HEK293T (cell line): Measurements from ENCODE around the gene CDK17.

Experiments used
- CTCF ChIA-PET: fragments of 350-600 bp; formaldehyde crosslinking; extraction: SDS; loops from one replicate; lab custom pipeline; 2021; ENCODE audit warnings: antibody characterized with exemption, inconsistent platforms; lab: Yijun Ruan, JAX
- POLR2A ChIA-PET: fragments of 350-600 bp; formaldehyde crosslinking; extraction: SDS; loops from one replicate; lab custom pipeline; 2020; ENCODE audit warnings: antibody characterized with exemption, inconsistent platforms; lab: Yijun Ruan, JAX
- DNase-seq: peaks from one replicate; pipeline ENCODE4 v3.0.0; 2012; ENCODE audit warnings: mixed read lengths; ENCODE audit errors: extremely low spot score
- ARNT ChIP-seq: fragments of 450-650 bp; IDR thresholded peaks from 2 replicates; pipeline ENCODE4 v1.6.1; 2017; ENCODE audit warnings: mild to moderate bottlenecking
- BHLHE40 ChIP-seq: fragments of 450-650 bp; IDR thresholded peaks from 2 replicates; pipeline ENCODE4 v1.6.1; 2016; ENCODE audit warnings: mild to moderate bottlenecking, moderate library complexity, borderline replicate concordance
- CTBP1 ChIP-seq: fragments of 450-650 bp; IDR thresholded peaks from 2 replicates; pipeline ENCODE4 v1.6.1; 2016; ENCODE audit warnings: borderline replicate concordance
- ELF4 ChIP-seq: fragments of 450-650 bp; IDR thresholded peaks from 2 replicates; pipeline ENCODE4 v1.6.1; 2017; ENCODE audit warnings: antibody characterized with exemption
- FOXA1 ChIP-seq: fragments of 450-650 bp; IDR thresholded peaks from 2 replicates; pipeline ENCODE4 v1.6.1; 2016; ENCODE audit warnings: mild to moderate bottlenecking
- FOXK2 ChIP-seq: fragments of 450-650 bp; IDR thresholded peaks from 2 replicates; pipeline ENCODE4 v1.6.1; 2016; ENCODE audit warnings: mild to moderate bottlenecking
- FOXM1 ChIP-seq: fragments of 450-650 bp; IDR thresholded peaks from 2 replicates; pipeline ENCODE4 v1.6.1; 2017; ENCODE audit warnings: mild to moderate bottlenecking, borderline replicate concordance
- HDGF ChIP-seq: fragments of 450-650 bp; IDR thresholded peaks from 2 replicates; pipeline ENCODE4 v1.6.1; 2017; ENCODE audit warnings: antibody characterized with exemption, borderline replicate concordance
- L3MBTL2 ChIP-seq: fragments of 450-650 bp; conservative IDR thresholded peaks from 2 replicates; pipeline ENCODE4 v1.6.1; 2016; ENCODE audit warnings: mild to moderate bottlenecking
- LEF1 ChIP-seq: fragments of 450-650 bp; IDR thresholded peaks from 2 replicates; pipeline ENCODE4 v1.6.1; 2017; ENCODE audit warnings: mild to moderate bottlenecking, borderline replicate concordance
- NFRKB ChIP-seq: fragments of 450-650 bp; IDR thresholded peaks from 2 replicates; pipeline ENCODE4 v1.6.1; 2016; ENCODE audit warnings: mild to moderate bottlenecking, moderate library complexity
- SP1 ChIP-seq: fragments of 450-650 bp; IDR thresholded peaks from 2 replicates; pipeline ENCODE4 v1.6.1; 2017
- SUZ12 ChIP-seq: fragments of 450-650 bp; IDR thresholded peaks from 2 replicates; pipeline ENCODE4 v1.6.1; 2016; ENCODE audit warnings: mild to moderate bottlenecking
- TARDBP ChIP-seq: fragments of 450-650 bp; IDR thresholded peaks from 2 replicates; pipeline ENCODE4 v1.6.1; 2016
- ZNF384 ChIP-seq: fragments of 450-650 bp; IDR thresholded peaks from 2 replicates; pipeline ENCODE4 v1.6.1; 2016
- TF ChIP-seq, protein P1 (sequence below): fragments of 450-650 bp; IDR thresholded peaks from 2 replicates; pipeline ENCODE4 v1.6.1; 2016

Gene CDK17

DNA sequence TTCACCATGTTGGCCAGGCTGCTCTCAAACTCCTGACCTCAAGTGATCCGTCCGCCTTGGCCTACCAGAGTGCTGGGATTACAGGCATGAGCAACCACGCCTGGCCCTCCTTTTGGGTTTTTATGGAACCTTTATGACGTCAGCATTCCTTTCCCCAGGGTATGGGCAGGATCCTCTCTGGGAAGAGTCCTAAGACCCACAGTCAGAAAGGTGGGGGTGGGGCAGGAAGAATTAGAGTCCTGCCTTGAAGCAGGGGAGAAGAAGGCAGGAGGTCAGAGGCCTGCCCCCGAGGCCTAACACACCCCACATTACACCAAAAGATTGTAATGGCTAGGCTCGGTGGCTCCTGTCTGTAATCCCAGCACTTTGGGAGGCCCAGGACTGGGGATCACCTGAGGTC is 30.8 kb upstream of the CDK17 start:
- POLR2A ChIA-PET: no interaction called here
- CTCF ChIA-PET: no interaction called here
- no peak for DNase-seq
- no peak for TF ChIP-seq LEF1
- TF ChIP-seq CTBP1: no peak
- no peak for TF ChIP-seq L3MBTL2
- TF ChIP-seq SP1: no peak
- no peak for TF ChIP-seq ARNT
- no peak for TF ChIP-seq ZNF384
- TF ChIP-seq BHLHE40: no peak
- no peak for TF ChIP-seq NFRKB
- TF ChIP-seq TARDBP: no peak
- TF ChIP-seq FOXM1: no peak
- TF ChIP-seq ELF4: no peak
- no peak for TF ChIP-seq HDGF
- no peak for TF ChIP-seq FOXA1
- TF ChIP-seq, protein P1, sequence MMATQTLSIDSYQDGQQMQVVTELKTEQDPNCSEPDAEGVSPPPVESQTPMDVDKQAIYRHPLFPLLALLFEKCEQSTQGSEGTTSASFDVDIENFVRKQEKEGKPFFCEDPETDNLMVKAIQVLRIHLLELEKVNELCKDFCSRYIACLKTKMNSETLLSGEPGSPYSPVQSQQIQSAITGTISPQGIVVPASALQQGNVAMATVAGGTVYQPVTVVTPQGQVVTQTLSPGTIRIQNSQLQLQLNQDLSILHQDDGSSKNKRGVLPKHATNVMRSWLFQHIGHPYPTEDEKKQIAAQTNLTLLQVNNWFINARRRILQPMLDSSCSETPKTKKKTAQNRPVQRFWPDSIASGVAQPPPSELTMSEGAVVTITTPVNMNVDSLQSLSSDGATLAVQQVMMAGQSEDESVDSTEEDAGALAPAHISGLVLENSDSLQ: no peak
- TF ChIP-seq SUZ12: no peak
- TF ChIP-seq FOXK2: no peak

DNA sequence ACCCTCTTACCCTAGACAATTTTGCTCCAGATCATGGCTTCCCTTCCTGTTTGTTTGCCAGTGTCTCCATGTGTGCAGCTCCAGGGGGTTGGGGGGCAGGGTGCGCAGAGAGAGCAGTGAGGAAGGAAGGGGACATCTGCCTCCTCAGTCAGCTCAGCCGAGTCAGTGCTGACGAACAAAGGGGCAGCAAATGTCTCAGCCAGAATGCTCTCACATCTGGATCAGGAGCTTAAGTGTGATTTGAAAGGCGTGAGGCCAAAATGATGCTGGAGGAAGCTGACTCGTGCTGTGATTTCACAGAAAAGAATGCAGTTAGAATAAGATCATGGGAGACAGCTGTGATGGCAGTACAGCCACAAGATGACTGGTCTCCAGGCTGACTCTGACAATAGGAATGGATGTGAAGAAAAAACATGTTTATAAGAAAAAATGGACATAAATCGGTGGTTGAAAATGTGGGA is 27.1 kb upstream of the CDK17 start:
- TF ChIP-seq FOXM1 (no peak), CTBP1 (no peak), LEF1 (no peak), ZNF384 (no peak), BHLHE40 (no peak), HDGF (no peak), NFRKB (no peak), SUZ12 (no peak), L3MBTL2 (no peak), SP1 (no peak)
- TF ChIP-seq, protein P1: no peak
- ChIA-PET POLR2A (no interaction called here), CTCF (no interaction called here)
- DNase-seq: no peak

DNA sequence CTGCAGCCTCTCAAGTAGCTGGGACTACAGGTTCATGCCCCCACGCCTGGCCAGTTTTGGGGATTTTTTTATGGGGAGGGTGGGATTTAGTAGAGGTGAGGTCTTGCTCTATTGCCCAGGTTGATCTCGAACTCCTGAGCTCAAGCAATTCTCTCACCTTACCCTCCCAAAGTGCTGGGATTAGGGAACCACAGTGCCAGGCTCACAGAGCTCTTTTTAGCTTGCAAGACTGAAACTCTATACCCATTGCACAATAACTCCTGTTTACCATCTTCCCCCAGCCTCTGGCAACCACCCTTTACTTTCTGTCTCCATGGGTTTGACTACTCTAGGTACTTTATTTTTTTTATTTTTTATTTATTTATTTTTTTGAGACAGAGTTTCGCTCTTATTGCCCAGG is 25.7 kb upstream of the CDK17 start:
- TF ChIP-seq TARDBP (no peak), ARNT (no peak), ZNF384 (no peak), BHLHE40 (no peak), ELF4 (no peak), HDGF (no peak), NFRKB (no peak), FOXM1 (no peak), CTBP1 (no peak), L3MBTL2 (no peak), LEF1 (no peak), SUZ12 (no peak), FOXK2 (no peak)
- TF ChIP-seq, protein P1: no peak
- CTCF ChIA-PET: no interaction called here
- DNase-seq: no peak
- POLR2A ChIA-PET: interaction anchor here (0.8 kb wide), 1 partner anchor 25 kb away, joined by 3 read pairs; the partner anchor contains the start of gene CDK17

DNA sequence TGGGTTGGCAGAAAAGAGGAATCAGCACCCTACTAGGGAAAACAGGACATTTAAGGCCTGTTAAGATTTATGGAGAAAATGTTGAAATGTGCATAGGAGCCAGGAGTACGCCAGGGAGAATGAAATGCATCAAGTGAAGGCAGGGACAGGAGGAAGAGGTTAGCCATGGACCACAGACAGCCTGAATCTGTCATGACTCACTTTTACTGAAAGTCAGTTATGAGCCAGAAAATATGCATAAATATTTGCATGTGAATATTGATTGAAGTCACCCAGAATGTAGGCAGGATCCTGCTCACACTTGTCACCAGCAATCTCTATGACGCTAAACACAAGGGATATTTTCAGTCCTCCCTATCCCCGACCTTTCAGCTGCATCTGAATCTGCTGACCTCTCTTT is 25.1 kb upstream of the CDK17 start:
- ChIA-PET POLR2A (no interaction called here), CTCF (no interaction called here)
- no peak for TF ChIP-seq NFRKB
- TF ChIP-seq TARDBP: no peak
- no peak for TF ChIP-seq L3MBTL2
- no peak for TF ChIP-seq LEF1
- no peak for TF ChIP-seq ARNT
- TF ChIP-seq ELF4: no peak
- TF ChIP-seq BHLHE40: no peak
- TF ChIP-seq FOXK2: no peak
- DNase-seq: no peak

DNA sequence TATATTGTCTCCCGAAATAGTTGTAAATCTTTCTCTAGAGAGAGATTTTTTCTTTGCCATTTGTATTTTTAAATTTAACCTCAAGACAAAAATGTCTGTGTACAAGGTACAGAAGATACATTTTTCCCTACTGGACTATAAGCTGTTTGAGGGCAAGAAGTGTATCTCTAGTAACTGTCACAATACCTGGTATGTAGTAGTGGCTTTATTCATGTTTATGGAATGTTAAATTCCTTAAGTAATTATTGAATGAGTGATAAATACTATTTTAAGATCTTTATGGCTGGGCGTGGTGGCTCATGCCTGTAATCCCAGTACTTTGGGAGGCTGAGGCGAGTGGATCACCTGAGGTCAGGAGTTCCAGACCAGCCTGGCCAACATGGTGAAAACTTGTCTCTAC is 24.4 kb upstream of the CDK17 start:
- no peak for TF ChIP-seq TARDBP
- TF ChIP-seq FOXK2: no peak
- no peak for TF ChIP-seq CTBP1
- TF ChIP-seq SP1: no peak
- no peak for TF ChIP-seq ZNF384
- TF ChIP-seq, protein P1: no peak
- TF ChIP-seq FOXM1: no peak
- TF ChIP-seq HDGF: no peak
- no peak for TF ChIP-seq L3MBTL2
- no peak for TF ChIP-seq LEF1
- no peak for TF ChIP-seq SUZ12
- TF ChIP-seq NFRKB: no peak
- TF ChIP-seq ELF4: no peak
- TF ChIP-seq FOXA1: no peak
- DNase-seq: no peak
- POLR2A ChIA-PET: no interaction called here
- CTCF ChIA-PET: no interaction called here

DNA sequence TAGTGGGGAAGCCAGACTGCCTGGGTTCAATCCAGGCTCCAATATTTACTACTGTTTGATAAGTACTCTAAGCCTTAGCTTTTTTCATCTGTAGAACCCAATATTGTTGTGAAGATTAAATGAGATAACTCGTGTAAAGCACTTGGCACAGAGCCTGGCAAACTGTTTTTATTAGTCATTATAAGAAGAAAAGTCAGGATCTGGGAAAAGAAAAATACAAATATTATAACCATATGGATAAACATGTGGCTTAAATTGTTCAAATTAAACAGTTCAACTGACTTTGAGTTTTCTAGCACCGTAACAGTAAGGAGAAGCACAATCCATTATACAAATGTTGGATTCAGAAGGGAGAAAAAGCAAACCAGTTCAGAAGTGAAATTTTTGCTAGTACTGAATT is 22.0 kb upstream of the CDK17 start:
- no peak for TF ChIP-seq FOXA1
- no peak for TF ChIP-seq ZNF384
- no peak for TF ChIP-seq SUZ12
- TF ChIP-seq L3MBTL2: no peak
- TF ChIP-seq ARNT: no peak
- no peak for TF ChIP-seq FOXK2
- no peak for TF ChIP-seq BHLHE40
- TF ChIP-seq, protein P1: no peak
- no peak for TF ChIP-seq ELF4
- TF ChIP-seq CTBP1: no peak
- no peak for TF ChIP-seq LEF1
- TF ChIP-seq TARDBP: no peak
- no peak for TF ChIP-seq FOXM1
- no peak for TF ChIP-seq SP1
- no peak for TF ChIP-seq NFRKB
- no peak for TF ChIP-seq HDGF
- no peak for DNase-seq
- ChIA-PET POLR2A (no interaction called here), CTCF (interaction anchor here (1.1 kb wide), 1 partner anchor 13 kb away, joined by 4 read pairs; no protein-coding TSS in a partner anchor)
